MM.1S (cell line): ENCODE data around the gene FAM180A.

Experiments used
- DNase-seq: peaks from one replicate; pipeline ENCODE4 v3.0.0-alpha.2; 2015
- H2AFZ ChIP-seq: fragments of 300-600 bp; sonication (generic); 2 replicates; pipeline ENCODE4 v1.6.0; 2016; ENCODE audit warnings: antibody characterized with exemption, low read length
- H3F3A ChIP-seq: fragments of 300-600 bp; sonication (generic); 2 replicates; pipeline ENCODE4 v1.6.1; 2016; ENCODE audit warnings: mild to moderate bottlenecking, antibody characterized with exemption, low read length, moderate library complexity, mixed read lengths; ENCODE audit not compliant: insufficient read depth
- H3K27ac ChIP-seq: fragments of 300-600 bp; sonication (generic); 2 replicates; pipeline ENCODE4 v1.5.1; 2016; ENCODE audit warnings: mild to moderate bottlenecking, low read length
- H3K27me3 ChIP-seq: fragments of 300-600 bp; sonication (generic); replicated peaks from 2 replicates; pipeline ENCODE4 v1.6.0; 2016; ENCODE audit warnings: low read length; ENCODE audit not compliant: insufficient read depth
- H3K36me3 ChIP-seq: fragments of 300-600 bp; sonication (generic); replicated peaks from 2 replicates; pipeline ENCODE4 v1.6.1; 2016; ENCODE audit warnings: mild to moderate bottlenecking, low read length, mixed read lengths; ENCODE audit not compliant: insufficient read depth
- H3K4me1 ChIP-seq: fragments of 300-600 bp; sonication (generic); 2 replicates; pipeline ENCODE4 v1.6.1; 2016; ENCODE audit warnings: low read length, mixed read lengths
- H3K4me2 ChIP-seq: fragments of 300-600 bp; sonication (generic); 2 replicates; pipeline ENCODE4 v1.6.0; 2016; ENCODE audit warnings: low read depth, low read length
- H3K4me3 ChIP-seq: fragments of 300-600 bp; sonication (generic); 2 replicates; pipeline ENCODE4 v1.5.1; 2016; ENCODE audit warnings: low read length, mixed read lengths
- H3K79me2 ChIP-seq: fragments of 300-600 bp; sonication (generic); 2 replicates; pipeline ENCODE4 v1.6.1; 2016; ENCODE audit warnings: mixed run types, low read length, mixed read lengths
- H3K9ac ChIP-seq: fragments of 300-600 bp; sonication (generic); 2 replicates; pipeline ENCODE4 v1.6.1; 2016; ENCODE audit warnings: low read length, mixed read lengths
- H3K9me2 ChIP-seq: fragments of 300-600 bp; sonication (generic); replicated peaks from 2 replicates; pipeline ENCODE4 v1.6.1; 2016; ENCODE audit warnings: mild to moderate bottlenecking, low read length, mixed read lengths; ENCODE audit not compliant: insufficient read depth
- H3K9me3 ChIP-seq: fragments of 300-600 bp; sonication (generic); replicated peaks from 2 replicates; pipeline ENCODE4 v1.6.1; 2016; ENCODE audit warnings: mild to moderate bottlenecking, low read length, mixed read lengths; ENCODE audit not compliant: insufficient read depth
- H4K20me1 ChIP-seq: fragments of 300-600 bp; sonication (generic); 2 replicates; pipeline ENCODE4 v1.6.1; 2016; ENCODE audit warnings: mild to moderate bottlenecking, low read length, moderate library complexity, mixed read lengths; ENCODE audit not compliant: insufficient read depth
- CTCF ChIP-seq: fragments of 300-600 bp; sonication (generic); IDR thresholded peaks from 2 replicates; pipeline ENCODE4 v1.5.1; 2016; ENCODE audit warnings: antibody characterized with exemption, low read length, mixed read lengths
- EZH2 ChIP-seq: fragments of 300-600 bp; sonication (generic); optimal IDR thresholded peaks from 2 replicates; pipeline ENCODE3; 2017; ENCODE audit warnings: low read depth, mild to moderate bottlenecking, antibody characterized with exemption, low read length, mixed read lengths
- EZH2phosphoT487 ChIP-seq: fragments of 300-600 bp; sonication (generic); IDR thresholded peaks from 2 replicates; pipeline ENCODE4 v1.6.1; 2018; ENCODE audit warnings: antibody characterized with exemption, low read length

The FAM180A gene

GRCh38 chr7:135683609-135684008, 65.0 kb downstream of the FAM180A start:
- no peaks in the 10 kb centered on the region for H3K79me2 ChIP-seq
- no peak overlapping the region for H3K9ac ChIP-seq
- H3K4me1 ChIP-seq, result peaks cover 10% of the 10 kb centered on the region; the same call in 1 of the 2 replicates
- 0 out of 2 replicates have a peak, but pooled peaks cover 6% of the 10 kb centered on the region for H3F3A ChIP-seq
- DNase-seq, result no peak
- H2AFZ ChIP-seq, result no peak overlapping the region
- no peaks in the 10 kb centered on the region for H3K36me3 ChIP-seq
- H3K27ac ChIP-seq, result no peak overlapping the region
- H3K4me3 ChIP-seq, result no peak overlapping the region
- H4K20me1 ChIP-seq, result no peaks in the 10 kb centered on the region
- H3K9me2 ChIP-seq, result no peaks in the 10 kb centered on the region
- no peak for TF ChIP-seq CTCF
- TF ChIP-seq EZH2, result no peak
- TF ChIP-seq EZH2phosphoT487, result no peak
- no peaks in the 10 kb centered on the region for H3K9me3 ChIP-seq
- H3K4me2 ChIP-seq, result no peak overlapping the region
- no peaks in the 10 kb centered on the region for H3K27me3 ChIP-seq

DNA sequence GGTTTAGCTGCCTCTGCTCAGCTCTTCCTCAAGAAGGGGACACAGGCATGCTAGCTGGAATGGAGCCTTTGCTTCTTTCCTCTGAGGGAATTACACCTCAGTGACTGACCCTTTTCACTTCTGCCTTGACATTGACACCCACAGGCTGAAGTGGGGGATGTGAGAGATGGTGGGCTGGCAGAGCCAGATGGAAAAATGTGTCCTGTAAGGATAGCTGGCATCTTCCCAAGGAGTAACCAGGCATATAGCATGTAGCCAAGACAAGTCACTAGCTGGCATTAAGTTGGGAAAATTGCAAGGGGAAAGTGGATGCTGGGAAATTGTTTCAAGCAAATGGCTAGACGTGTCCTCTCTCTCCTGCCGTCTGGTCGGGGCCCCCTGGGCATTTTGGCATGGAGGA, 66.4 kb downstream of the FAM180A start:
- H3K27ac ChIP-seq, result no peak overlapping the region
- no peak for DNase-seq
- no peak overlapping the region for H3K9ac ChIP-seq
- H3K4me1 ChIP-seq, result peaks cover 10% of the 10 kb centered on the region; the same call in 1 of the 2 replicates
- no peaks in the 10 kb centered on the region for H3K27me3 ChIP-seq
- no peak overlapping the region for H3K4me2 ChIP-seq
- no peaks in the 10 kb centered on the region for H3K9me3 ChIP-seq
- H3K4me3 ChIP-seq, result no peak overlapping the region
- H2AFZ ChIP-seq, result no peak overlapping the region
- no peak for TF ChIP-seq EZH2phosphoT487
- no peak for TF ChIP-seq EZH2
- TF ChIP-seq CTCF, result no peak
- H3K9me2 ChIP-seq, result no peaks in the 10 kb centered on the region
- no peaks in the 10 kb centered on the region for H4K20me1 ChIP-seq
- H3F3A ChIP-seq, result 0 out of 2 replicates have a peak, but pooled peaks cover 6% of the 10 kb centered on the region
- no peaks in the 10 kb centered on the region for H3K36me3 ChIP-seq
- H3K79me2 ChIP-seq, result no peaks in the 10 kb centered on the region

GRCh38 chr7:135681762-135682161, 66.9 kb downstream of the FAM180A start:
- Histone ChIP-seq H3K79me2 (no peaks in the 10 kb centered on the region), H3K36me3 (no peaks in the 10 kb centered on the region), H4K20me1 (no peaks in the 10 kb centered on the region), H3K27ac (no peak overlapping the region), H3K9ac (no peak overlapping the region), H3K4me2 (no peak overlapping the region), H3K4me3 (no peak overlapping the region), H3F3A (0 out of 2 replicates have a peak, but pooled peaks cover 6% of the 10 kb centered on the region), H3K27me3 (no peaks in the 10 kb centered on the region), H3K9me3 (no peaks in the 10 kb centered on the region), H2AFZ (no peak overlapping the region), H3K4me1 (peaks cover 10% of the 10 kb centered on the region; the same call in 1 of the 2 replicates), H3K9me2 (no peaks in the 10 kb centered on the region)
- TF ChIP-seq EZH2 (no peak), CTCF (no peak), EZH2phosphoT487 (no peak)
- no peak for DNase-seq
